ENCODE data around the gene CPNE4.

CPNE4 gene

GRCh38 chr3:131546441-131546840 lies 488.4 kb downstream of the CPNE4 start:
- TF ChIP-seq CTCF (IDR thresholded peaks at IDR 0.05; ENCODE audit: borderline replicate concordance, insufficient read depth, low read depth, low read length) = no peak
- no peak overlapping the region for H3K4me3 ChIP-seq (ENCODE audit: low read depth, low read length)

GRCh38 chr3:131544557-131544956 lies 490.3 kb downstream of the CPNE4 start:
- no peak overlapping the region for H3K4me3 ChIP-seq (ENCODE audit: low read depth, low read length)

GRCh38 chr3:131543714-131544113 lies 491.1 kb downstream of the CPNE4 start:
- no peak for TF ChIP-seq CTCF (IDR thresholded peaks at IDR 0.05; ENCODE audit: borderline replicate concordance, insufficient read depth, low read depth, low read length)
- no peak overlapping the region for H3K4me3 ChIP-seq (ENCODE audit: low read depth, low read length)

More at GRCh38 chr3:131544557-131544956, 490.3 kb downstream of the CPNE4 start:
- TF ChIP-seq CTCF (IDR thresholded peaks at IDR 0.05; ENCODE audit: borderline replicate concordance, insufficient read depth, low read depth, low read length) = no peak

GRCh38 chr3:131541288-131541687 lies 493.5 kb downstream of the CPNE4 start:
- H3K4me3 ChIP-seq (ENCODE audit: low read depth, low read length) = no peak overlapping the region
- no peak for TF ChIP-seq CTCF (IDR thresholded peaks at IDR 0.05; ENCODE audit: borderline replicate concordance, insufficient read depth, low read depth, low read length)

GRCh38 chr3:131540821-131541220 lies 494.0 kb downstream of the CPNE4 start:
- no peak overlapping the region for H3K4me3 ChIP-seq (ENCODE audit: low read depth, low read length)
- TF ChIP-seq CTCF (IDR thresholded peaks at IDR 0.05; ENCODE audit: borderline replicate concordance, insufficient read depth, low read depth, low read length) = no peak

- no peak for TF ChIP-seq CTCF (IDR thresholded peaks at IDR 0.05; ENCODE audit: borderline replicate concordance, insufficient read depth, low read depth, low read length)
- H3K4me3 ChIP-seq (ENCODE audit: low read depth, low read length) = no peak overlapping the region
Observed at GRCh38 chr3:131540143-131540542, 494.7 kb downstream of the CPNE4 start.

GRCh38 chr3:131538968-131539367 lies 495.8 kb downstream of the CPNE4 start:
- TF ChIP-seq CTCF (IDR thresholded peaks at IDR 0.05; ENCODE audit: borderline replicate concordance, insufficient read depth, low read depth, low read length) = no peak
- H3K4me3 ChIP-seq (ENCODE audit: low read depth, low read length) = no peak overlapping the region
